ENCODE measurements around the gene GHR. TPM values are rescaled to one million over a fixed set of nuclear protein-coding genes. Genes with fewer than 3 reads are reported as not detected.

GHR gene
- total and polyA plus RNA-seq, 2 donors from 2014 or later: 3.7 to 6.5 TPM

GRCh38 chr5:42426016-42426415 is 2.8 kb downstream of the GHR start:
- DNase-seq (no peak), FAIRE-seq (no peak)
- Histone ChIP-seq H3K27me3 (ENCODE audit: control insufficient read depth, insufficient read depth, low read length) (no peaks in the 10 kb centered on the region), H3K36me3 (ENCODE audit: control insufficient read depth in 2 of 3, insufficient read depth in 3 of 3, low read length in 3 of 3) (no peaks in the 10 kb centered on the region), H3K4me1 (ENCODE audit: control insufficient read depth in 2 of 3, insufficient read depth in 2 of 3, low read depth in 1 of 3, low read length in 3 of 3) (peaks cover 0 to 6% (median 6%) of the 10 kb centered on the region in 3 donors), H3K9me3 (ENCODE audit: control insufficient read depth in 2 of 3, insufficient read depth in 1 of 3, low read length in 3 of 3) (no peaks in the 10 kb centered on the region), H3K4me3 (ENCODE audit: low read length in 3 of 3) (no peak overlapping the region), H3K27ac (ENCODE audit: low read depth in 2 of 2, low read length in 2 of 2) (no peak overlapping the region), H3K9ac (ENCODE audit: low read length in 3 of 3) (no peak overlapping the region)
- intact Hi-C loops (cut with DNase I): no loop called here
- no peak for TF ChIP-seq CTCF (IDR thresholded peaks at IDR 0.05; ENCODE audit: borderline replicate concordance, extremely low read depth, insufficient read depth)

- Histone ChIP-seq H3K36me3 (ENCODE audit: control insufficient read depth in 2 of 3, insufficient read depth in 3 of 3, low read length in 3 of 3) (no peaks in the 10 kb centered on the region), H3K4me3 (ENCODE audit: low read length in 3 of 3) (no peak overlapping the region), H3K27me3 (ENCODE audit: control insufficient read depth, insufficient read depth, low read length) (no peaks in the 10 kb centered on the region), H3K4me1 (ENCODE audit: control insufficient read depth in 2 of 3, insufficient read depth in 2 of 3, low read depth in 1 of 3, low read length in 3 of 3) (no peaks in the 10 kb centered on the region), H3K27ac (ENCODE audit: low read depth in 2 of 2, low read length in 2 of 2) (no peak overlapping the region), H3K9ac (ENCODE audit: low read length in 3 of 3) (no peak overlapping the region), H3K9me3 (ENCODE audit: control insufficient read depth in 2 of 3, insufficient read depth in 1 of 3, low read length in 3 of 3) (no peaks in the 10 kb centered on the region)
- intact Hi-C loops (cut with DNase I): no loop called here
- FAIRE-seq (no peak), DNase-seq (no peak)
- no peak for TF ChIP-seq CTCF (IDR thresholded peaks at IDR 0.05; ENCODE audit: borderline replicate concordance, extremely low read depth, insufficient read depth)
These were observed 6.5 kb downstream of the GHR start for GRCh38 chr5:42429694-42430093.

GRCh38 chr5:42434047-42434724 is 10.9 kb downstream of the GHR start:
- H3K36me3 ChIP-seq (ENCODE audit: control insufficient read depth in 2 of 3, insufficient read depth in 3 of 3, low read length in 3 of 3): no peaks in the 10 kb centered on the region
- H3K4me3 ChIP-seq (ENCODE audit: low read length in 3 of 3): no peak overlapping the region
- no peaks in the 10 kb centered on the region for H3K9me3 ChIP-seq (ENCODE audit: control insufficient read depth in 2 of 3, insufficient read depth in 1 of 3, low read length in 3 of 3)
- TF ChIP-seq CTCF (IDR thresholded peaks at IDR 0.05; ENCODE audit: borderline replicate concordance, extremely low read depth, insufficient read depth): no peak
- intact Hi-C loops (cut with DNase I): no loop called here
- H3K9ac ChIP-seq (ENCODE audit: low read length in 3 of 3): no peak overlapping the region
- no peak for FAIRE-seq
- no peaks in the 10 kb centered on the region for H3K27me3 ChIP-seq (ENCODE audit: control insufficient read depth, insufficient read depth, low read length)
- peaks cover 0 to 6% (median under 1%) of the 10 kb centered on the region in 3 donors for H3K4me1 ChIP-seq (ENCODE audit: control insufficient read depth in 2 of 3, insufficient read depth in 2 of 3, low read depth in 1 of 3, low read length in 3 of 3)
- no peak overlapping the region for H3K27ac ChIP-seq (ENCODE audit: low read depth in 2 of 2, low read length in 2 of 2)
- DNase-seq: no peak

GRCh38 chr5:42436051-42436450 is 12.8 kb downstream of the GHR start:
- TF ChIP-seq CTCF (IDR thresholded peaks at IDR 0.05; ENCODE audit: borderline replicate concordance, extremely low read depth, insufficient read depth): no peak
- H3K36me3 ChIP-seq (ENCODE audit: control insufficient read depth in 2 of 3, insufficient read depth in 3 of 3, low read length in 3 of 3): no peaks in the 10 kb centered on the region
- H3K27me3 ChIP-seq (ENCODE audit: control insufficient read depth, insufficient read depth, low read length): no peaks in the 10 kb centered on the region
- FAIRE-seq (no peak), DNase-seq (no peak)
- H3K27ac ChIP-seq (ENCODE audit: low read depth in 2 of 2, low read length in 2 of 2): no peak overlapping the region
- no peaks in the 10 kb centered on the region for H3K9me3 ChIP-seq (ENCODE audit: control insufficient read depth in 2 of 3, insufficient read depth in 1 of 3, low read length in 3 of 3)
- no peak overlapping the region for H3K4me3 ChIP-seq (ENCODE audit: low read length in 3 of 3)
- intact Hi-C loops (cut with DNase I): no loop called here
- peaks cover 0 to 9% (median 3%) of the 10 kb centered on the region in 3 donors for H3K4me1 ChIP-seq (ENCODE audit: control insufficient read depth in 2 of 3, insufficient read depth in 2 of 3, low read depth in 1 of 3, low read length in 3 of 3)
- no peak overlapping the region for H3K9ac ChIP-seq (ENCODE audit: low read length in 3 of 3)
